GM19099 (cell line): ENCODE measurements around the gene PGLYRP2.
A peak's percentile ranks its signal among the peaks of the same experiment; 100 is the strongest.

ENCODE experiments used
- POLR2A ChIP-seq: IDR thresholded peaks from 3 replicates; pipeline ENCODE4 v1.6.1; 2011; ENCODE audit warnings: low read depth; ENCODE audit not compliant: insufficient read length; ENCODE audit errors: extremely low read depth

Gene PGLYRP2

DNA sequence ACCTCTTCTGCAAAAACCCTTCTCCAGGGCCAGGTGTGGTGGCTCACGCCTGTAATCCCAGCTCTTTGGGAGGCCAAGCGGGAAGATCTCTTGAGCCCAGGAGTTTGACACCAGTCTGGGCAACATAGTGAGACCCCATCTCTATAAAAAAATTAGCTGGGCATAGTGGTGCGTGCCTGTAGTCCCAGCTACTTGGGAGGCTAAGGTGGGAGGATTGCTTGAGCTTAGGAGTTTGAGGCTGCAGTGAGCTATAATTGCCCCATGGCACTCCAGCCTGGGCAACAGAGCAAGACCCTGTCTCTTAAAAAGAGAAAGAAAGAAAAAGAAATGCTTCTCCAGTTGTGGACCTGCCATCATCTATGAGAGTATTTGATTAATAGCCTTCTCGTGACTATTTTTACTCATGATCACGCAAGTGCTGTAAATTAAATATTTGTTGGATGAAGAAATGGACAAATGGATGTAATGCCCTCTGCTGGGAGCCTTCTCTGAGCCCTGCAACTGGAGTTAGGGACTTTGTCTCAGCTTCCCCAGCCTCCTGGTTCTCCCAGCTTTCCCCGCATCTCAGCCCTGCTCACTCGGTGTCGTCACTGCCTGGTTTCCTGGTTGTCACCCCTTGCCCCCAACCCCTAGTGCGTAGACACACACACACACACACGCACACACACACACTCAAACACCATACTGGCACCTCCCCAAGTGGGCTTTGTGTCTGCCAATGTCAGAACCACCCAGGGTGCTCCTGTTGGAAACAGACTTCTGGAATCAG lies 41.8 kb downstream of the PGLYRP2 start:
- TF ChIP-seq POLR2A, result no peak

DNA sequence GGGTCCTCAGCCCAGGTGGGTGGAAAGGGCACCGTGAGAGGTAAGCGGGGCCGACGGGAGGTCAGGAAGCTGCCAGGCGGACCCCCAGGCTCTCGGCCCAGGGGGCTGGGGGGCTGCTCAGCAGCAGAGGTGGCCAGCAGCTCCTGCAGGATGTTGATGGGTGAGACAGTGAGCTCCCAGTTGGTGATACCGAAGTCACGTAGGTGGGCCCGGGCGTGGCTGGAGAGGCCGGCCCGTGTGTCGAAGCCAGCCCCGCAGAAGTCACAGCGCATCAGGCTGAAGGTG lies 42.5 kb downstream of the PGLYRP2 start:
- no peak for TF ChIP-seq POLR2A

DNA sequence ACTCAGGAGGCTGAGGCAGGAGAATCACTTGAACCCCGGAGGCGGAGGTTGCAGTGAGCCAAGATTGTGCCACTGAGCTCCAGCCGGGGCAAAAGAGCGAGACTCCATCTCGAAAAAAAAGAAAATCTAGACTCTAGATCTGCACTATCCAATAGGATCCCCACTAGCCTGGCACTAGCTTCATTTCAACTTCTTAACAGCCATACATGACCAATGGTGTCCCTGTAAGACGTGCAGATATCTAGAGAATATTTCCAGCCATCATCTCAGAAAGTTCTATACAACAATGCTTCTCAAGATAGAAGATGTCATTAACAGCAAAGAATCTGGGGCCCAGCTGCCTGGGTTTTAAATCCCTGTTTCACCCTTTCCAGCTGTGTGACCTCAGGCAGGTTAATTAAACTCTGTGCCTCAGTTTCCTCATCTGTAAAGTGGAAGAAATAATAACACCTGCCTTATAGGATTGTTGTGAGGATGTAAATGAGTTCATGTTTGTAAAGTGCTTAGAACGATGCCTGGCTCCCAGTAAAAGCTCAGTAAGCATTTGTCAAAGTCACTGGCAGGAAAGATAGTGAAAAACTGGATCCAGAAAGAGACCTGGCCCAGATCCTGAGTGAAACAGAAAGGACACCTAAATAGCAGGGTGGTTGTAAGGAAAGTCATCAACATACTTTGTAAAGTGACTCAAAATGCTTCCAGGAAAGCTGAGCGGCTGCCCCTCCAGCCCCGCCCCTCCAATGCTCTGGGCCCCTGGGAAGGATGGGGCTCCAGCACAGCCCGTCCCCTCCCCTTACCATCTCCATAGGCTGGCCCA lies 43.1 kb downstream of the PGLYRP2 start:
- no peak for TF ChIP-seq POLR2A

DNA sequence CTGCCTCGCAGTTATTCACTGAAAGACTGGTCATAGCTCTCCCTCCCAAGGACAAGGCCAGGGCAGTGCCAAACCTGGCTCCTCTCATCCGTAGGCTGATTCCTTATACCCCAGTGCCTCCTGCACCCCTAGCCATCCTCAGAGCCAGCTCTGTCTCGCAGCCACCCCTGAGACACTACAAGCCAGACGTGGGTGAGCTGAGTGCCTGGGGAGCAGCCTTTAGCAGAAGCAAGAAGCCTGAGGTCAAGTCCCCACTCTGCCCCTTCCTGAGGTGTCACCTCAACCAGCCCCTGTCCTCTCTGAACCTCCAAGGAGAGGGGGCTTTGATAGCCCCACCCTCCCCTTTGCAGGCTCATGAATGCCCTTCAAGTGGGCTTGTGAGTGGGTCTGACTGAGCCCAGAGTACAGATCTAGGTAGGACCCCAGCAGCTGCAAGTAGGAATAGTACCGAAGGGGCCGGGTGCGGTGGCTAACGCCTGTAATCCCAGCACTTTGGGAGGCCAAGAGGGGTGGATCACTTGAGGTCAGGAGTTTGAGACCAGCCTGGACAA lies 45.7 kb downstream of the PGLYRP2 start:
- TF ChIP-seq POLR2A, result no peak

DNA sequence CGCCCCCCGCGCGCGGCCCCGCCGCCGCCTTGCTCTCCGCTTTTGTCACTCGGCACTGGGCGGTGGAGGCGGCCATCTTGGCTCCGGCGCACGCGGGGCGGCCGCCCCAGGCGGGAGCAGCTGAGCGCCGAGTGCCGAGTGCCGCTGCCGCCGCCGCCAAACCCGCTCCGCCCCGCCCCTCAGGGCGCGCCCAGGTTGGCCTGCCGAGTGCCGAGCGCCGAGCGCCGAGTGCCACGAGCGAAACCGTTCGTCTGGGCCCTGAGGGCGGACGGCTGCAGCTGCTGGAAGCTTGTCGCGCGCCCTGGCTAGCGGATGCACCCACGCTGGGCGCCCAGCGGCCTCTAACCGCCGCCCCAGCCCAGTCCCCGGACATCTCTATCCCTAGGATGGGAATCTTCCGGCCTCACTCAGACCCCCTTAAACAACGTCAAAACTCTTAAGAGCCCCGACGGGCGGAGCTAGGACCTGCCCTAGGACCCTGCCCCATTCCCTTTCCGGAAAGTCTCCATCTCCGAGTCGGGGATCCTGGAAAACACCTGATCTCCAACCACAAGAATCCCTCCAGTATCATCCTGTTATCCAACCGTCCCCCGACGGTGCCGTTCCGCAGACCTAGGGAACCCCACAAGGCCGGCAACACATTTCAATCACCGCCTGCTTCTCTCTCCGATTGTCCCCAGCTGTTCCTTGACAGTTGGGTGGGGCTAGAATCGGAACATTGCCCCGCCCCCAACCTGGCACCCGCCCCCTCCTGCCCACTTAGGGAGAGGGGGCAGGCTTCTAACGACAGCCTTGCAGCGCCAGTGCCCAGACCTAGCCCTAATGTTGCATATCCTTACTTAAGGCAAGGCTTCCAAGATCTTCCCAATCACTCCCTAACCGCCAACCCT lies 46.4 kb downstream of the PGLYRP2 start:
- TF ChIP-seq POLR2A, result peak; percentile 81

DNA sequence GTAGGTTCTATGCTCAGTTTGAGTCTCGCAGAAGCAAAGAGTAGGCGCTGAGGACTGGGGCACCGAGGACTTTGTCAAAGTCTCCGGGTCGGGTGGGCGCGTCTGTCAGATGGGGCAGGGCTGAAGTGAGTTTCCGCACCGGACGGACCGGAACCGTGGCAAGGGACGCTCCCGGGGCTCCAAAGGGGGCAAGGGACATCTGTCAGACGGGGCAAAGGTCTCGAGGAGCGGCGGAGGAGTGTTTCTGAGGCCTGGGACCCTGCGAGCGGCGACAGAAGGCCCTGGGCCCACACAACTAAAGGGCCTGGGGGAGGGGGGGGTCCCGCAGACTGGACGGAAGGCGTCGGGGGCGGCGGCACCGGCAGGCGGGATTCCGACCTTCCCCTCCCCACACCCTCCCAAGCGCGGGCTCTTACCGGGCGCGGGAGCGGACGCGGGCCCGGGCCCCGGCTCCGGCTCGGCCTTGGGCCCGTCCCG lies 47.2 kb downstream of the PGLYRP2 start:
- no peak for TF ChIP-seq POLR2A

DNA sequence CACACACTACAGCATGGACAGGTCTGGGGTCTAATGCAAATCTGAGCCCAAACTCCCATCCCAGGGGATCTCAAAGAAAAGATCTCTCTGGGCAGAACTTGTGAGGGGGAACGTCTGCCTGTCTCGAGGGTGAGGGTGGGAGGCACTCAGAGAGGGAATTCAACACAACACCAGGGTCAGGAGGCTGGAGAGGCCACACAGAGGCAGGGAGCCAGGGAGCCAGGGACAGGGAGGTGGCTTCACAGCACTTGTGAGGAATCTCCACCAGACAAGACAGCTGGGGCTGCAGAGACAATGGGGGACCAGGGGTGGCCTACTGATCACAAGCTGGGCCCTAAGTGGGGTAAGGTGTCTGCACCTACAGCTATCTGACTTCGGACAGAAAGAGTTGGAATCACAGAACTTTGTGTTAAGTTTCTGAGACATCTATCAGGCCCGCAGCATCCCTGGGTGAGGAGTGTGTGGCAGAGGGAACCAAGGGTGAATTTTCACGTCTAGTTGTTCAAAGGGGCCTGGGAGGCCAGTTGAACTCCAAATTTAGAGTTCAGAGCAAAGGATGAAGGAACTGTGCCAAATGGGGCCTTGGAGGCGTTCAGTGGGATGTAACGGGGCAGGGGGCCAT lies 47.8 kb downstream of the PGLYRP2 start:
- no peak for TF ChIP-seq POLR2A

DNA sequence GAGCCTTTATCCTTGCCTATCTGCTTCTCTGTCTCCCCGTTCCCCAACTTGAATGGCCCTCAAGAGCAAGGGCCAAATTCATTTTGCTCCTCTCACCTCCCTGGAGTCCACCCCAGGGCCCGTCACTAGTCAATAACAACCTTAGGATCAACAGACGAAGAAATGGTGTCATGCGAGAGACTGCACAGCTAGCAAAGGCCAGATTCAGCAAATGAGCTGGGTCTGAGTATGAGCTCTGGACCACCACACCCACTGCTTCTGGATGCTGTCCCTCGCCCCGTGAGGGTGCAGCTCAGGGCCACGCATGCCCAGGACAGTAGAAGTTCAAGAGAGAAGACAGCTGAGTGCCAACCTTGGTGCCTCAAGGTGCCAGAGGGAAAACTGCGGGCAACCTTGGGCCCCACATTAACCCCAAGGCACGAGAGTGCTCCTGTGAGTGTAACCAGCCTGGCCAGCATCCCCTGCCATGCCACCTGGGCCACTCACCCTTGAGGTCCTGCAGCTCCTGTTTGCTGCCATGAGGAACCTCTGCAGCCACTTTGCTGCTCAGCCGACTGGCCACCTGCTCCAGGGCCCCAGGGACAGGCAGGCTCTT lies 48.7 kb downstream of the PGLYRP2 start:
- no peak for TF ChIP-seq POLR2A

DNA sequence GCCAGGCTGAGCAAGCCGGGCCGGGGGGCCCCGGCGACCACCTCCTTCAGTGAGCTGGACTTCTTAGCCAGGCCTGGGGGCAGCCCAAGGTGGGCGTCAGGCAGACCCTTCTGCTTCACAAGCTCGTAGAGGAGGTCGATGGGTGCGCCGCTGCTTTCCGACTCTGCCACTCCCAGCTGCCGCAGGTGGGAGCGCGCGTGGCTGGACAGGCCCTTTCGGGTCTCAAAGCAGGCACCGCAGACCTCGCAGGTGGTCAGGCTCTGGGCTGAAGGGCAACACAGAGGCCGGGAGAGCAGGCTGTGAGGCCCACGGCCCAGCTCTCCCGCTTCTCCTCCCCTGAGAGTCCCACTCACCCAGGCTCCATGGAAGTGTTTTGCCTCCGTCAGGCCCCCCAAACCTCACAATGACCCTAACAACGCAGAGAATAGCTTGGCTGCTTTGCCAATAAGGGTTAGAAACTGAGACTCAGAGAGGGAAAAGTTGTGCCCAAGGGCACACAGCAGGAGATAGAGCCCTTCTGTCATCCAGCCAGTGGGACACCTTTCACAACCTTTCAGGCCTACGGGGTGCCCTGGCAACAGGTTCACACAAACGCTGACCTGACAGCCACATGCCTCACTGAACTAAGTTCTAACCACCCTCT lies 49.4 kb downstream of the PGLYRP2 start:
- no peak for TF ChIP-seq POLR2A

DNA sequence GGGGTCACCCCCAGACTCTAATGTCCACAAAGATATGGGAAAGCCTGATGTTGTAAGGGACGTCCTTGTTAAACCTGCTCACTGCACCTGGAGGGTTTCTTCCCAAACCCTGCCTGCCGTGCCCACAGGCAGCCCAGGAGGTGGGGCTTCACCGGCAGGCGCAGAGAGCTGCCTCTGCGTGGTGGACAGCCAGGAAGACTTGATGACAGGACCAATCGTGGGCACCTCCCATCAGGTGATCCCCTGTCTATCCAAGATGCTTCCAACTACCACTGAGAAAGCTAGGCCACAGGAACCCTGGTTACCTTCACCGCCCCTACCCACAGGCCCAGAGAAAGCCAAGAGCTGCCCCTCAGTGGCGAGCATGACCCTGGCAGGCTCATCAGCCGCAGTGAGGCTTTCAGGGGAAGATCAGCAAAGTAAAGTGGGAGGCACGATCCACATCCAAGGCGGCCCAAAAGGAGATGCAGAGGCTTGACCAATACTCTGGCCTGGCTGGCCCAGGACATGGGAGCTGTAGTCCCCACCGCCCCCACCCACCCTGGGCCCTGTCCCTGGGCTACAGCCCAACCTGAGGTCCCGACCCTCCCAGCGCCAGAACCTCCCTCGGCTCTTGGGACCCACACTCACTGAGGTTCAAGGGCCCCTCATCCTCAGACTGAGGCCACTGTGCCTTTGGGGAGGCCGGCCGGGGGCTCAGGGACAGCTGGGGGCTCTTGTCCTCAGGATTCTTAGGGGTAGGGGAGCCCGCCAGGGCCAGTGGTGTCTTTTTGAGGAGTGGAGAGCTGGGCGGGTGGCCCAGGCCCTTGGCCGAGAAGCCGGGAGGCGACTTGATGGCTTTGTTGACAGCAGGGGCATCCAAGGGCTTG lies 50.1 kb downstream of the PGLYRP2 start:
- no peak for TF ChIP-seq POLR2A

DNA sequence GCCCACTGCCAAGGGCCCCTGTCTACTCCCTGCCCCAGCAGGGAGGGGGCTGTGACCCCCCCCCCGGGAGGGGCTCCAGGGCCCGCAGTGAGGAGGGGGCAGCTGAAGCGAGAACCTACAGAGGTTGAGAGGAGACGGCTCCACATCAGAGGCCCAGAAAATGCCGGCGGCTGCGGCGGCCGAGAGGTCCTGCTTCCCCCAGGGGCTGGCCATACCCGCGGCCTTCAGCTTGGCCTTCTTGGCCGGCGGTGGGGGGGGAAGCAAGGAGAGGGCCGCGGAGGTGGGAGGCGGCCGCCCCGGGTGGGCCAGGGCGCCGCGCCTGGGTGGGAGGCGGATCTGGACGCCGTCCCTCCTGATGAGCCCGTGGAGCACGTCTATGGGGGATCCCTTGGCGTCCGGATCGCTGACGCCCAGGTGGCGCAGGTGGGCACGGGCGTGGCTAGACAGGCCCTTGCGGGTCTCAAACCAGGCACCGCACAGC lies 51.3 kb downstream of the PGLYRP2 start:
- no peak for TF ChIP-seq POLR2A

DNA sequence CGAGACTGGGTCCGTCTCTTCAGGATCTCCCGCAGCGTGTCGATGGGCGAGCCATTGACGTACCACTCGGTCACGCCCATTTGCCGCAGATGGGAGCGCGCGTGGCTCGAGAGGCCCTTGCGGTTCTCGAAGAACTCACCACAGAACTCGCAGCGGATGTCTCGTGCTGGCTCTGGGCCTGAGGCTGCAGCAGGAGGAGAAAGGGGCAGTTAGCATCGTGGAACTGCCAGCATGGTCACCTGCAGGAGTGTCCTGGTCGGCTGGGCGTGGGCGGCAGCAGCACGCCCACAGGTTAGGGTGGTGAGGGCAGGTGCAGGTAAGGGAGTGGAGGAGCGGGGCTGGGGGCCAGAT lies 52.0 kb downstream of the PGLYRP2 start:
- no peak for TF ChIP-seq POLR2A
